Panc1 (cell line): Measurements from ENCODE around the gene SMPX. TPM values are rescaled to one million over a fixed set of nuclear protein-coding genes. Genes with fewer than 3 reads are reported as not detected.

Experiments used
- ATAC-seq: fragments of 200-7000 bp; cut with Tn5 transposase; 2 replicates; pipeline ENCODE4 v1.9.1; 2020; ENCODE audit warnings: mild to moderate bottlenecking, moderate library complexity
- BruUV-seq: library from RNA; stranded (reverse); fragments of 400-500 nt; replicated peaks from 2 replicates; lab custom pipeline; 2021; lab: Mats Ljungman, UMichigan
- CTCF ChIA-PET: fragments of 300-600 bp; sonication (Branson Sonifier 250); formaldehyde crosslinking; loops from one replicate; lab custom pipeline; 2022; ENCODE audit warnings: antibody characterized with exemption; lab: Charles Lee
- POLR2A ChIA-PET: fragments of 300-600 bp; sonication (Branson Sonifier 250); formaldehyde crosslinking; loops from one replicate; lab custom pipeline; 2022; ENCODE audit warnings: antibody characterized with exemption; lab: Charles Lee
- DNase-seq: peaks from one replicate; pipeline ENCODE4 v3.0.0-alpha.2; 2010; ENCODE audit warnings: low read depth, low spot score
- H3K27ac ChIP-seq: 2 replicates; pipeline ENCODE4 v1.5.1; 2011; ENCODE audit warnings: mild to moderate bottlenecking, low read length, inconsistent platforms
- H3K27me3 ChIP-seq: fragments of 200-500 bp; sonication (Bioruptor generic); 2 replicates; pipeline ENCODE4 v1.6.0; 2014; ENCODE audit warnings: low read length, inconsistent platforms; ENCODE audit not compliant: control insufficient read depth, insufficient read depth
- H3K36me3 ChIP-seq: fragments of 200-500 bp; sonication (Bioruptor generic); 2 replicates; pipeline ENCODE4 v1.5.1; 2014; ENCODE audit warnings: inconsistent platforms, mild to moderate bottlenecking, low read length, moderate library complexity; ENCODE audit not compliant: control insufficient read depth, insufficient read depth
- H3K4me1 ChIP-seq: 2 replicates; pipeline ENCODE4 v1.5.1; 2011; ENCODE audit warnings: inconsistent platforms, mild to moderate bottlenecking, low read length, moderate library complexity; ENCODE audit not compliant: control insufficient read depth, insufficient read depth
- H3K4me3 ChIP-seq, 2 experiments: 2 replicates each; pipeline ENCODE4 v1.5.1; 2011 to 2012; ENCODE audit warnings: low read depth in 2 of 2, low read length in 2 of 2, mild to moderate bottlenecking in 2 of 2, inconsistent platforms in 1 of 2, moderate library complexity in 1 of 2
- H3K9me3 ChIP-seq: fragments of 200-500 bp; sonication (Bioruptor generic); 2 replicates; pipeline ENCODE4 v1.5.1; 2014; ENCODE audit warnings: low read depth, mild to moderate bottlenecking, inconsistent platforms, low read length, moderate library complexity; ENCODE audit not compliant: control insufficient read depth, insufficient read depth
- POLR2AphosphoS5 ChIP-seq: IDR thresholded peaks from 2 replicates; pipeline ENCODE4 v1.6.1; 2012; ENCODE audit warnings: mild to moderate bottlenecking, low read depth, low read length, moderate library complexity
- SIN3A ChIP-seq: IDR thresholded peaks from 2 replicates; pipeline ENCODE4 v1.6.1; 2012; ENCODE audit warnings: low read depth, mild to moderate bottlenecking, low read length, moderate library complexity, borderline replicate concordance; ENCODE audit not compliant: insufficient read depth
- TCF7L2 ChIP-seq: IDR thresholded peaks from 2 replicates; pipeline ENCODE4 v1.6.1; 2011; ENCODE audit warnings: mild to moderate bottlenecking, low read depth, low read length, inconsistent platforms
- in situ Hi-C: cut with HindIII; loops from 2 replicates; pipeline ENCODE4 v1.10.0; 2016; ENCODE audit warnings: low sequenced_read_pairs, low pct_unique_long_range_greater_than_20kb
- intact Hi-C: fragments of 100-400 bp; cut with micrococcal nuclease; formaldehyde crosslinking; loops from one replicate; pipeline ENCODE4 v1.10.0; 2022; ENCODE audit not compliant: unreplicated experiment
- total RNA-seq: library from RNA; stranded (reverse); gene quantifications from one replicate; pipeline ENCODE4 v1.2.1, GENCODE V29; 2021; ENCODE audit not compliant: unreplicated experiment
- TF ChIP-seq, protein P1 (sequence below): fragments of 450-650 bp; IDR thresholded peaks from 2 replicates; pipeline ENCODE4 v1.5.1; 2017; ENCODE audit warnings: mild to moderate bottlenecking
- TF ChIP-seq, protein P2 (sequence below), 2 experiments: IDR thresholded peaks; 2 replicates each; pipeline ENCODE4 v1.6.1; 2011 to 2012; ENCODE audit warnings: low read depth in 2 of 2, control low read depth in 1 of 2, low read length in 1 of 2, mild to moderate bottlenecking in 1 of 2, moderate library complexity in 1 of 2; ENCODE audit not compliant: insufficient read depth in 1 of 2

SMPX gene
- total RNA-seq, 1 experiment from 2014 or later: not detected

DNA sequence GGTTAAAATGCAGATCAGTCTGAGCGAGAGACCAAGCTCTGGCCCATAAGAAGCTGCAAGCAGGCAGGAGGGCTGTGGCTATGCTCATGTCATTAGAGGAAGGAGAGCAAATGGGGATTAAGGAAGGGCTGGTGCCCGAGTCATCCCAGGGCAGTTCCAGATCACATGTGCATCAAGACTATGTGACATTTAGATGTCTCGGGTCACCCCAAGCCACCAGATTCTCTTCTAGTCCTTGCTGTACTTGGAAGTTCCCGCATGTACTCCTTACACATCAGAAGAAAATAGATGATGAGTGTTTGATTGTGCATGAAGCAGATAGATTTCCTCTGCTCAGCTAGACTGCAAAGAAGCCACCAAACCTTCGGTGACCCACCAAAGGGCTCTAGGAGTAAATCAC lies 57.6 kb downstream of the SMPX start:
- H3K9me3 ChIP-seq: no peaks in the 10 kb centered on the region
- TF ChIP-seq POLR2AphosphoS5 (no peak), SIN3A (no peak), TCF7L2 (no peak)
- TF ChIP-seq, protein P1, sequence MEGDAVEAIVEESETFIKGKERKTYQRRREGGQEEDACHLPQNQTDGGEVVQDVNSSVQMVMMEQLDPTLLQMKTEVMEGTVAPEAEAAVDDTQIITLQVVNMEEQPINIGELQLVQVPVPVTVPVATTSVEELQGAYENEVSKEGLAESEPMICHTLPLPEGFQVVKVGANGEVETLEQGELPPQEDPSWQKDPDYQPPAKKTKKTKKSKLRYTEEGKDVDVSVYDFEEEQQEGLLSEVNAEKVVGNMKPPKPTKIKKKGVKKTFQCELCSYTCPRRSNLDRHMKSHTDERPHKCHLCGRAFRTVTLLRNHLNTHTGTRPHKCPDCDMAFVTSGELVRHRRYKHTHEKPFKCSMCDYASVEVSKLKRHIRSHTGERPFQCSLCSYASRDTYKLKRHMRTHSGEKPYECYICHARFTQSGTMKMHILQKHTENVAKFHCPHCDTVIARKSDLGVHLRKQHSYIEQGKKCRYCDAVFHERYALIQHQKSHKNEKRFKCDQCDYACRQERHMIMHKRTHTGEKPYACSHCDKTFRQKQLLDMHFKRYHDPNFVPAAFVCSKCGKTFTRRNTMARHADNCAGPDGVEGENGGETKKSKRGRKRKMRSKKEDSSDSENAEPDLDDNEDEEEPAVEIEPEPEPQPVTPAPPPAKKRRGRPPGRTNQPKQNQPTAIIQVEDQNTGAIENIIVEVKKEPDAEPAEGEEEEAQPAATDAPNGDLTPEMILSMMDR: no peak
- TF ChIP-seq, protein P2, sequence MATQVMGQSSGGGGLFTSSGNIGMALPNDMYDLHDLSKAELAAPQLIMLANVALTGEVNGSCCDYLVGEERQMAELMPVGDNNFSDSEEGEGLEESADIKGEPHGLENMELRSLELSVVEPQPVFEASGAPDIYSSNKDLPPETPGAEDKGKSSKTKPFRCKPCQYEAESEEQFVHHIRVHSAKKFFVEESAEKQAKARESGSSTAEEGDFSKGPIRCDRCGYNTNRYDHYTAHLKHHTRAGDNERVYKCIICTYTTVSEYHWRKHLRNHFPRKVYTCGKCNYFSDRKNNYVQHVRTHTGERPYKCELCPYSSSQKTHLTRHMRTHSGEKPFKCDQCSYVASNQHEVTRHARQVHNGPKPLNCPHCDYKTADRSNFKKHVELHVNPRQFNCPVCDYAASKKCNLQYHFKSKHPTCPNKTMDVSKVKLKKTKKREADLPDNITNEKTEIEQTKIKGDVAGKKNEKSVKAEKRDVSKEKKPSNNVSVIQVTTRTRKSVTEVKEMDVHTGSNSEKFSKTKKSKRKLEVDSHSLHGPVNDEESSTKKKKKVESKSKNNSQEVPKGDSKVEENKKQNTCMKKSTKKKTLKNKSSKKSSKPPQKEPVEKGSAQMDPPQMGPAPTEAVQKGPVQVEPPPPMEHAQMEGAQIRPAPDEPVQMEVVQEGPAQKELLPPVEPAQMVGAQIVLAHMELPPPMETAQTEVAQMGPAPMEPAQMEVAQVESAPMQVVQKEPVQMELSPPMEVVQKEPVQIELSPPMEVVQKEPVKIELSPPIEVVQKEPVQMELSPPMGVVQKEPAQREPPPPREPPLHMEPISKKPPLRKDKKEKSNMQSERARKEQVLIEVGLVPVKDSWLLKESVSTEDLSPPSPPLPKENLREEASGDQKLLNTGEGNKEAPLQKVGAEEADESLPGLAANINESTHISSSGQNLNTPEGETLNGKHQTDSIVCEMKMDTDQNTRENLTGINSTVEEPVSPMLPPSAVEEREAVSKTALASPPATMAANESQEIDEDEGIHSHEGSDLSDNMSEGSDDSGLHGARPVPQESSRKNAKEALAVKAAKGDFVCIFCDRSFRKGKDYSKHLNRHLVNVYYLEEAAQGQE (IDR thresholded peaks at IDR 0.05; ENCODE audit: insufficient read depth in 1 of 2, low read depth in 2 of 2, low read length in 1 of 2): no peak
- intact Hi-C loops: no loop called here
- no TSS peak for BruUV-seq
- no peak for ATAC-seq
- ChIA-PET POLR2A (no interaction called here), CTCF (no interaction called here)
- in situ Hi-C loops: no loop called here
- no peaks in the 10 kb centered on the region for H3K36me3 ChIP-seq
- H3K4me1 ChIP-seq: no peaks in the 10 kb centered on the region
- H3K27ac ChIP-seq: no peak overlapping the region
- DNase-seq: no peak
- H3K27me3 ChIP-seq: no peaks in the 10 kb centered on the region
- H3K4me3 ChIP-seq: no peak overlapping the region

DNA sequence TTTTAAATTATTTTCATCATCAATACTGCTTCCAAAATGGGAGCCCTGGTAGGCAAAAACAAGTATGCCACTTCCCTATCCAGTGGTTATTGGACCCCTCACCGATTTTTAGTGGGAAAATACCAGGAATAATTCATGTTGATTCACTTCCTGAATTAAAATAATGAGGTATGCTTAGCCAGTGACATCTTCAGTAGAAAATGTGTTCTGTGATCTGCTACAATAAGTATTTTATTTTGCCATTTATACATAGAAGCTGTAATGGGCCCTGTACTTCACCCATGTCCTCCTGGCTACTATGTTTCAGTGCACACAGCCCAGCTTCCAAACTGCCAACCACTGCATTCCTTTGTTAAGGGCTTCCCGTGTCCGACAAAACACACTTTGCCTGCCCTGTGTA lies 58.8 kb downstream of the SMPX start:
- no TSS peak for BruUV-seq
- Histone ChIP-seq H3K9me3 (no peaks in the 10 kb centered on the region), H3K27me3 (no peaks in the 10 kb centered on the region), H3K27ac (no peak overlapping the region), H3K4me3 (no peak overlapping the region), H3K4me1 (no peaks in the 10 kb centered on the region), H3K36me3 (no peaks in the 10 kb centered on the region)
- CTCF ChIA-PET: no interaction called here
- ATAC-seq: no peak
- in situ Hi-C loops: no loop called here
- POLR2A ChIA-PET: no interaction called here
- no peak for TF ChIP-seq POLR2AphosphoS5
- TF ChIP-seq TCF7L2: no peak
- TF ChIP-seq, protein P1: no peak
- no peak for TF ChIP-seq SIN3A
- TF ChIP-seq, protein P2 (IDR thresholded peaks at IDR 0.05; ENCODE audit: insufficient read depth in 1 of 2, low read depth in 2 of 2, low read length in 1 of 2): no peak
- intact Hi-C loops: no loop called here
- no peak for DNase-seq
